Astrocyte (in vitro differentiated cells and primary cell): ENCODE measurements around the gene SMC1B. TPM values are rescaled to one million over a fixed set of nuclear protein-coding genes. Genes with fewer than 3 reads are reported as not detected.

Experiments
- DNase-seq: peaks from one replicate; pipeline ENCODE4 v3.0.0-alpha.2; 2010; ENCODE audit warnings: low read depth
- FAIRE-seq: peaks from 2 replicates; lab custom pipeline; 2011; peaks lifted over from hg19 to GRCh38; lab: Jason Lieb, UNC
- H2AFZ ChIP-seq: 2 replicates; pipeline ENCODE4 v1.6.0; 2012; ENCODE audit warnings: low read depth, low read length, inconsistent platforms
- H3K27ac ChIP-seq: 2 replicates; pipeline ENCODE4 v1.5.1; 2011; ENCODE audit warnings: low read depth, low read length, inconsistent platforms
- H3K27me3 ChIP-seq: 2 replicates; pipeline ENCODE4 v1.6.0; 2011; ENCODE audit warnings: low read length, inconsistent platforms; ENCODE audit not compliant: insufficient read depth
- H3K36me3 ChIP-seq: 2 replicates; pipeline ENCODE4 v1.5.1; 2011; ENCODE audit warnings: low read length, inconsistent platforms; ENCODE audit not compliant: insufficient read depth
- H3K4me1 ChIP-seq: 2 replicates; pipeline ENCODE4 v1.5.1; 2011; ENCODE audit warnings: low read length, inconsistent platforms; ENCODE audit not compliant: insufficient read depth
- H3K4me2 ChIP-seq: 2 replicates; pipeline ENCODE4 v1.6.0; 2012; ENCODE audit warnings: low read length, inconsistent platforms
- H3K4me3 ChIP-seq: 2 replicates; pipeline ENCODE4 v1.5.1; 2011; ENCODE audit warnings: low read depth, mild to moderate bottlenecking, low read length, inconsistent platforms; ENCODE audit not compliant: insufficient read depth
- H3K79me2 ChIP-seq: 2 replicates; pipeline ENCODE4 v1.6.0; 2012; ENCODE audit warnings: mild to moderate bottlenecking, low read length, inconsistent platforms; ENCODE audit not compliant: insufficient read depth
- H3K9ac ChIP-seq: 2 replicates; pipeline ENCODE4 v1.6.0; 2012; ENCODE audit warnings: mild to moderate bottlenecking, low read length, inconsistent platforms
- H3K9me3 ChIP-seq: 2 replicates; pipeline ENCODE4 v1.5.1; 2012; ENCODE audit warnings: low read depth, mild to moderate bottlenecking, low read length, inconsistent platforms; ENCODE audit not compliant: insufficient read depth
- H4K20me1 ChIP-seq: 2 replicates; pipeline ENCODE4 v1.6.0; 2012; ENCODE audit warnings: low read length, inconsistent platforms; ENCODE audit not compliant: insufficient read depth
- H3K27ac Mint-ChIP-seq: one replicate; pipeline ENCODE4 v1.8.0; 2021; ENCODE audit warnings: mild to moderate bottlenecking, mixed read lengths; ENCODE audit not compliant: unreplicated experiment
- H3K27me3 Mint-ChIP-seq: one replicate; pipeline ENCODE4 v1.8.0; 2021; ENCODE audit warnings: low read depth, mixed read lengths; ENCODE audit not compliant: unreplicated experiment
- H3K36me3 Mint-ChIP-seq: one replicate; pipeline ENCODE4 v1.8.0; 2021; ENCODE audit warnings: low read depth, mixed read lengths; ENCODE audit not compliant: unreplicated experiment
- H3K4me1 Mint-ChIP-seq: one replicate; pipeline ENCODE4 v1.8.0; 2021; ENCODE audit warnings: low read depth, mixed read lengths; ENCODE audit not compliant: unreplicated experiment
- H3K4me3 Mint-ChIP-seq: one replicate; pipeline ENCODE4 v1.8.0; 2021; ENCODE audit warnings: mild to moderate bottlenecking, moderate library complexity, mixed read lengths; ENCODE audit not compliant: unreplicated experiment
- H3K9me3 Mint-ChIP-seq: one replicate; pipeline ENCODE4 v1.8.0; 2021; ENCODE audit warnings: mild to moderate bottlenecking, mixed read lengths; ENCODE audit not compliant: unreplicated experiment
- CTCF ChIP-seq: IDR thresholded peaks from 2 replicates; pipeline ENCODE4 v1.5.1; 2011; ENCODE audit warnings: low read depth, mild to moderate bottlenecking, inconsistent platforms, low read length, moderate library complexity; ENCODE audit not compliant: insufficient read depth
- EZH2 ChIP-seq: IDR thresholded peaks from 2 replicates; pipeline ENCODE4 v1.6.1; 2012; ENCODE audit warnings: mild to moderate bottlenecking, low read length, inconsistent platforms; ENCODE audit not compliant: insufficient read depth
- total RNA-seq: library from RNA; stranded (reverse); gene quantifications from 2 replicates; pipeline ENCODE4 v1.2.1, GENCODE V29; 2021

Gene SMC1B
- total RNA-seq, 1 donor from 2014 or later: not detected

GRCh38 chr22:45304971-45305370 is 108.4 kb downstream of the SMC1B start:
- H3K36me3 ChIP-seq: no peaks in the 10 kb centered on the region
- Mint-ChIP-seq H3K4me1 (peaks cover 8% of the 10 kb centered on the region), H3K27ac (no peak overlapping the region), H3K4me3 (no peak overlapping the region), H3K9me3 (no peaks in the 10 kb centered on the region), H3K36me3 (no peaks in the 10 kb centered on the region), H3K27me3 (peaks cover 7% of the 10 kb centered on the region)
- H3K4me2 ChIP-seq: no peak overlapping the region
- DNase-seq (no peak), FAIRE-seq (no peak)
- H3K27ac ChIP-seq: no peak overlapping the region
- peaks cover 7% of the 10 kb centered on the region for H3K4me1 ChIP-seq
- H3K9me3 ChIP-seq: no peaks in the 10 kb centered on the region
- H3K9ac ChIP-seq: no peak overlapping the region
- H3K79me2 ChIP-seq: no peaks in the 10 kb centered on the region
- no peak overlapping the region for H3K4me3 ChIP-seq
- no peak overlapping the region for H2AFZ ChIP-seq
- TF ChIP-seq EZH2 (no peak), CTCF (no peak)
- no peaks in the 10 kb centered on the region for H3K27me3 ChIP-seq
- no peaks in the 10 kb centered on the region for H4K20me1 ChIP-seq

DNA sequence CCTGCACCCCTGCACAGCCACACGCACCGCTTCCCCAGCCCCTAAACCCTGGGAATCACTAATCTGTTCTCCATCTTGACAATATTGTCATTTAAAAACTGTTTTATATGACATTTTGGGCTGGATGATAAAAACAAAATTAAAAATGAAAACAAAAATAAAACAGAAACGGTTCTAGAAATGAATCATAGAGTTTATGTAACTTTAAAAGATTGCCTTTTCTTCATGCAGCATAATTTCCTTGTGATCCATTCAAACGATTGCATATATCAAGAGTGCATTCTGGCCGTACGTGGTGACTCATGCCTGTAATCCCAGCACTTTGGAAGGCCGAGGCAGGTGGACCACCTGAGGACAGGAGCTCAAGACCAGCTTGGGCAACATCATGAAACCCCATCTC is 110.2 kb downstream of the SMC1B start:
- no peak overlapping the region for H3K9ac ChIP-seq
- no peaks in the 10 kb centered on the region for H3K79me2 ChIP-seq
- Mint-ChIP-seq H3K27ac (no peak overlapping the region), H3K9me3 (no peaks in the 10 kb centered on the region), H3K4me1 (peaks cover 2% of the 10 kb centered on the region), H3K36me3 (no peaks in the 10 kb centered on the region), H3K27me3 (peaks cover 10% of the 10 kb centered on the region), H3K4me3 (no peak overlapping the region)
- H3K4me1 ChIP-seq: peaks cover 3% of the 10 kb centered on the region
- H3K4me2 ChIP-seq: no peak overlapping the region
- H4K20me1 ChIP-seq: no peaks in the 10 kb centered on the region
- no peaks in the 10 kb centered on the region for H3K9me3 ChIP-seq
- DNase-seq (no peak), FAIRE-seq (no peak)
- TF ChIP-seq EZH2 (no peak), CTCF (no peak)
- no peak overlapping the region for H2AFZ ChIP-seq
- H3K36me3 ChIP-seq: no peaks in the 10 kb centered on the region
- no peak overlapping the region for H3K27ac ChIP-seq
- H3K4me3 ChIP-seq: no peak overlapping the region
- no peaks in the 10 kb centered on the region for H3K27me3 ChIP-seq

DNA sequence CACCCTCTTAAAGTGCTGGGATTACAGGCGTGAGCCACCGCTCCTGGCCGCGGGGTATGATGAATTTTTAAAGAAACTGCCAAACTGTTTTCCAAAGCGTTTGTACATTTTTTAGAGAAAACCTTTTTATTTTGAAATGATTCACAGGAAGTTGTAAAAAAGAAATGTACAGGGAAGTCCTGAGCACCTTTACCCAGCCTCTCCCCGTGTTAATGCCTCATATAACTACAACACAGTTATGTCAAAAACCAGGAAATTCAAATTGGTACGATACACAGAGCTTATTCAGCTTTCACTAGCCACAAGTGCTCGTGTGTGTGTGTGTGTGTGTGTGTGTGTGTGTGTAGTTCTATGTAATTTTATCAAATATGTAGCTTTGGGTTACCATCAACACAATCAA is 110.6 kb downstream of the SMC1B start:
- H3K36me3 Mint-ChIP-seq: no peaks in the 10 kb centered on the region
- H3K27ac Mint-ChIP-seq: no peak overlapping the region
- TF ChIP-seq CTCF (no peak), EZH2 (no peak)
- Histone ChIP-seq H3K36me3 (no peaks in the 10 kb centered on the region), H3K27me3 (no peaks in the 10 kb centered on the region), H3K79me2 (no peaks in the 10 kb centered on the region), H3K4me1 (peaks cover 3% of the 10 kb centered on the region), H3K9ac (no peak overlapping the region), H2AFZ (no peak overlapping the region), H4K20me1 (no peaks in the 10 kb centered on the region), H3K27ac (no peak overlapping the region), H3K9me3 (no peaks in the 10 kb centered on the region), H3K4me2 (no peak overlapping the region), H3K4me3 (no peak overlapping the region)
- DNase-seq (no peak), FAIRE-seq (no peak)
- H3K4me3 Mint-ChIP-seq: no peak overlapping the region
- H3K9me3 Mint-ChIP-seq: no peaks in the 10 kb centered on the region
- peaks cover 10% of the 10 kb centered on the region for H3K27me3 Mint-ChIP-seq
- peaks cover 2% of the 10 kb centered on the region for H3K4me1 Mint-ChIP-seq
